Panc1 (cell line): ENCODE results near the gene HYDIN. TPM values are rescaled to one million over a fixed set of nuclear protein-coding genes. Genes with fewer than 3 reads are reported as not detected.
"Not testable (repeated sequence)": the region's sequence is repeated elsewhere in the genome, so short reads cannot be mapped to it uniquely, and the experiment has no call there.

Experiments used
- ATAC-seq: fragments of 200-7000 bp; cut with Tn5 transposase; 2 replicates; pipeline ENCODE4 v1.9.1; 2020; ENCODE audit warnings: mild to moderate bottlenecking, moderate library complexity
- BruUV-seq: library from RNA; stranded (reverse); fragments of 400-500 nt; replicated peaks from 2 replicates; lab custom pipeline; 2021; lab: Mats Ljungman, UMichigan
- CTCF ChIA-PET: fragments of 300-600 bp; sonication (Branson Sonifier 250); formaldehyde crosslinking; loops from one replicate; lab custom pipeline; 2022; ENCODE audit warnings: antibody characterized with exemption; lab: Charles Lee
- POLR2A ChIA-PET: fragments of 300-600 bp; sonication (Branson Sonifier 250); formaldehyde crosslinking; loops from one replicate; lab custom pipeline; 2022; ENCODE audit warnings: antibody characterized with exemption; lab: Charles Lee
- DNase-seq: peaks from one replicate; pipeline ENCODE4 v3.0.0-alpha.2; 2010; ENCODE audit warnings: low read depth, low spot score
- H3K27ac ChIP-seq: 2 replicates; pipeline ENCODE4 v1.5.1; 2011; ENCODE audit warnings: mild to moderate bottlenecking, low read length, inconsistent platforms
- H3K27me3 ChIP-seq: fragments of 200-500 bp; sonication (Bioruptor generic); 2 replicates; pipeline ENCODE4 v1.6.0; 2014; ENCODE audit warnings: low read length, inconsistent platforms; ENCODE audit not compliant: control insufficient read depth, insufficient read depth
- H3K36me3 ChIP-seq: fragments of 200-500 bp; sonication (Bioruptor generic); 2 replicates; pipeline ENCODE4 v1.5.1; 2014; ENCODE audit warnings: inconsistent platforms, mild to moderate bottlenecking, low read length, moderate library complexity; ENCODE audit not compliant: control insufficient read depth, insufficient read depth
- H3K4me1 ChIP-seq: 2 replicates; pipeline ENCODE4 v1.5.1; 2011; ENCODE audit warnings: inconsistent platforms, mild to moderate bottlenecking, low read length, moderate library complexity; ENCODE audit not compliant: control insufficient read depth, insufficient read depth
- H3K4me3 ChIP-seq, 2 experiments: 2 replicates each; pipeline ENCODE4 v1.5.1; 2011 to 2012; ENCODE audit warnings: low read depth in 2 of 2, low read length in 2 of 2, mild to moderate bottlenecking in 2 of 2, inconsistent platforms in 1 of 2, moderate library complexity in 1 of 2
- H3K9me3 ChIP-seq: fragments of 200-500 bp; sonication (Bioruptor generic); 2 replicates; pipeline ENCODE4 v1.5.1; 2014; ENCODE audit warnings: low read depth, mild to moderate bottlenecking, inconsistent platforms, low read length, moderate library complexity; ENCODE audit not compliant: control insufficient read depth, insufficient read depth
- in situ Hi-C: cut with HindIII; loops from 2 replicates; pipeline ENCODE4 v1.10.0; 2016; ENCODE audit warnings: low sequenced_read_pairs, low pct_unique_long_range_greater_than_20kb
- intact Hi-C: fragments of 100-400 bp; cut with micrococcal nuclease; formaldehyde crosslinking; loops from one replicate; pipeline ENCODE4 v1.10.0; 2022; ENCODE audit not compliant: unreplicated experiment
- total RNA-seq: library from RNA; stranded (reverse); gene quantifications from one replicate; pipeline ENCODE4 v1.2.1, GENCODE V29; 2021; ENCODE audit not compliant: unreplicated experiment

The HYDIN gene
- total RNA-seq, 1 experiment from 2014 or later, result 0.80 TPM

DNA sequence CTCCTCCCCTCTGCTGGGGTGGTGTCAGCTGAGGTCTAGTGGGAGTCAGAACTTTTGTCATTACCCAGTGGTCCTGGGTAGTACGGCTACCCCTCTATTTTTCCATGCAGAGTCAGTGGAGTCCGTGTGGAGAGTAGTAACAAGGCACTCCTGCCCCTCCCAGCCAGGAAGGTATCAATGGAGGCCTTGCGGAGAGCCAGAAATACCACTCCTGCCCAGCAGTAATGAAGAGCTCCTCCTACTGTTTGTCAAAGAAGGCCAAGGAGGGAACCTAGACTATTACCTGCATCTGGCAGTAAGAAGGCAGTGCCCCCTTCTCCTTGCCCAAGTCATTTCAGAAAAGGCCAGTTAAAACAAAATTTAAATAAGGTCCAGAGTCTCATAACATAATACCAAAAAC is 262.2 kb downstream of the HYDIN start:
- intact Hi-C loops, CTCF ChIA-PET, DNase-seq, H3K4me1 ChIP-seq, H3K9me3 ChIP-seq, in situ Hi-C loops, POLR2A ChIA-PET, H3K27ac ChIP-seq, ATAC-seq, H3K36me3 ChIP-seq, H3K27me3 ChIP-seq, BruUV-seq, H3K4me3 ChIP-seq: not testable (repeated sequence)

DNA sequence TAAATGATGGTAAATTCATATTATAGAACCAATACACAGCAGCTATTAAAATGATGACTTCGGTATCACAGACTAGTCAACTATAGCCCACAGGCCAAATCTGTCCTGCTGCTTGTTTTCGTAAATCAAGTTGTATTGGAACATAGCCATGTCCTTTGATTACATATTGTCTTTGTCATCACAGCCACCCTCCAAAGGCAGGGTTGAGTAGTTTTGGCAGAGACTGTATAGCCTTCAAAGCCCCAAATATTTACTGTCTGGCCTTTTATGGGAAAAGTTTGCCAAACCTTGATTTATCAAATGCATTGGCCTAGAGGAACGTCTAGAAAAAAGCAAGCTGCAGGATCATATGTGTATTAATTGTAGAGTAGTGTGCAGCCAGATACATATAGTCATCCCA is 270.4 kb downstream of the HYDIN start:
- H3K27me3 ChIP-seq, H3K9me3 ChIP-seq, in situ Hi-C loops, H3K4me3 ChIP-seq, CTCF ChIA-PET, ATAC-seq, BruUV-seq, POLR2A ChIA-PET, H3K36me3 ChIP-seq, intact Hi-C loops, DNase-seq, H3K4me1 ChIP-seq, H3K27ac ChIP-seq: not testable (repeated sequence)

DNA sequence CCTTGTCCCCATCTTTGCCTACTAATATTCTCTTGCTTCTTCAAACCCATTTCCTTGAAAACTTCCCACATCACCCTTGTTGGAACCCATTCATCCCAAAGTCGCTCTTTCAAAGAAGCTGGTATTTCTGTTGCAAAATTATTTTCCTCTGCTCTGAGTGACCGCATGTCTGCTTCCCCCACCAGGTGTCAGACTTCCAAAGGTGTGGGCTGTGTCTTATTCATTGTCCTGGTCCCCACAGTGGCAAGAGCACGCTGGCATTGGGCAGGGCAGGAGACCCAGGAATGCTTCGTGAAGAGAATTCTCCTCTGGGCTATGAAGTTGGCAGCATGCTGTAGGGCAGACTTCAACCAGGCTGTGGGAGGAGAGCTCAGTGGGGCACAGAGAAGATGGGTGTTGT is 275.6 kb downstream of the HYDIN start:
- H3K36me3 ChIP-seq, DNase-seq, H3K9me3 ChIP-seq, H3K4me1 ChIP-seq, in situ Hi-C loops, H3K4me3 ChIP-seq, POLR2A ChIA-PET, intact Hi-C loops, H3K27me3 ChIP-seq, CTCF ChIA-PET, ATAC-seq, H3K27ac ChIP-seq, BruUV-seq: not testable (repeated sequence)

DNA sequence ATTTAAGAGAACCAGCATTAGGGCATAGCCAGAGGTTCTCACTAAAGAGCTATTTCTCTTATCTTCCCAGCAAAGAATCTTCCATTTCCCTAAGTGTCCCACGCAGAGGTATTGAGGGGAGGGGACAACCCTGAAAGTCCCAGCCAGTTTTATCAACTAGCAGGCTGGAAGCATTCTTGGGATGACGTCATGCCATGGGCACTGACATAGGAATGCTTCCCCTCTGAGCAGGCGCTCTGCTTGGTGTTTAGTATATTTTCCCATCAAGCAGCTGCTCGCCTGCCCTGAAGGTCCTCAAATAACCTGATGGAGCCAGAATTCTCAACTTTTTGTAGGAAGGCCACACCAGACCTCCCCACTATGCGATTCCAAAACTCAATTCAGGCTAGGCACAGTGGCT is 276.7 kb downstream of the HYDIN start:
- H3K9me3 ChIP-seq, H3K27ac ChIP-seq, POLR2A ChIA-PET, H3K4me1 ChIP-seq, ATAC-seq, intact Hi-C loops, BruUV-seq, DNase-seq, H3K27me3 ChIP-seq, CTCF ChIA-PET, H3K4me3 ChIP-seq, in situ Hi-C loops, H3K36me3 ChIP-seq: not testable (repeated sequence)

DNA sequence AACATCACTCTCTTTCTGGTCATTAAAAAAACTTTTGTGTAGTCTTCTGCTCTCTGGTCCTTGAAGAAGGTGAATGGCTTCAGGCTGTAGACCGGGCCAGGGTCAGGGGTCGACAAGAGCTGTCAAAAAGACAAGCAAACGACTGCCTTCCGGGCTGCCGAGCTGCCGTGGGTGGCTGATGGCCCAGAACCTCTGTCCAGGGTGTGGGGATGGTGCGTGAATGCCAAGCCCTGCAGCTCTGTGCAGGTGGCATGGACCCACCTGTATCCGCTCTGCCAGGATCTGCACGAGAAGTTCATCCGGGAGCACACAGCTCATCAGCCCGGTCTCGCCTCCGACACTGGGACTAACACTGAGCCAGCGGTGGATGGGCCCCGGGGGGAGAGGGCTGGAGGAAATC is 287.0 kb downstream of the HYDIN start:
- BruUV-seq, H3K36me3 ChIP-seq, DNase-seq, ATAC-seq, H3K4me1 ChIP-seq, H3K27ac ChIP-seq, in situ Hi-C loops, POLR2A ChIA-PET, H3K4me3 ChIP-seq, H3K9me3 ChIP-seq, intact Hi-C loops, CTCF ChIA-PET, H3K27me3 ChIP-seq: not testable (repeated sequence)

DNA sequence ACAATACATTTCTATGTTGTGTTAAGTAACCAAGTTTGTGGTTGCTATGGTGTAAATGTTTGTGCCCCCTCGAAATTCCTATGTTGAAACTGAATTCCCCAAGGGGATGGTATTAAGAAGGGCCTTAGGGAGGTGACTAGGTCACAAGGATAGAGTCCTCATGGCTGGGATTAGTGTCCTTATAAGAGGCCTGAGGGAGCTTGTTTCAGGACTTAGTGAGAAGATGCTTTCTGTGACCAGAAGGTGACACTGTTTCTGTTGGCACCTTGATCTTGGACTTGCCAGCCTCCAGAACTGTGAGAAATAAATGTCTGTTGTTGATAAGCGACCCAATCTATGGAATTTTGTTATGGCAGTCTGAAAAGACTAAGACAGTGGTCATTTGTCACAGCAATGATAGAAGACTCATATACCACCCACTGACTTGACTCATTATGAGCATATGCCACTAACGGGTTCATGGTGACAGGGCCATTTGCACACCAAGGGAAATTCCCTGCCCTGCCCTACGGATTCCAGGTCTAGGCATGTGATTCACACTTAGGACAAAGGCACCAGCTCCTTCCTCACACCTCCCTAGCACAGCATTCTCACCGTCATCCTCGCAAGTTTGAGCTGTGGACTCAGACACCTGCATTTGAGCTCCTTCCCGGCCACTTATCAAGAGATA is 290.7 kb downstream of the HYDIN start:
- H3K27me3 ChIP-seq, in situ Hi-C loops, H3K4me1 ChIP-seq, H3K36me3 ChIP-seq, POLR2A ChIA-PET, CTCF ChIA-PET, ATAC-seq, H3K4me3 ChIP-seq, H3K27ac ChIP-seq, DNase-seq, H3K9me3 ChIP-seq, BruUV-seq, intact Hi-C loops: not testable (repeated sequence)

DNA sequence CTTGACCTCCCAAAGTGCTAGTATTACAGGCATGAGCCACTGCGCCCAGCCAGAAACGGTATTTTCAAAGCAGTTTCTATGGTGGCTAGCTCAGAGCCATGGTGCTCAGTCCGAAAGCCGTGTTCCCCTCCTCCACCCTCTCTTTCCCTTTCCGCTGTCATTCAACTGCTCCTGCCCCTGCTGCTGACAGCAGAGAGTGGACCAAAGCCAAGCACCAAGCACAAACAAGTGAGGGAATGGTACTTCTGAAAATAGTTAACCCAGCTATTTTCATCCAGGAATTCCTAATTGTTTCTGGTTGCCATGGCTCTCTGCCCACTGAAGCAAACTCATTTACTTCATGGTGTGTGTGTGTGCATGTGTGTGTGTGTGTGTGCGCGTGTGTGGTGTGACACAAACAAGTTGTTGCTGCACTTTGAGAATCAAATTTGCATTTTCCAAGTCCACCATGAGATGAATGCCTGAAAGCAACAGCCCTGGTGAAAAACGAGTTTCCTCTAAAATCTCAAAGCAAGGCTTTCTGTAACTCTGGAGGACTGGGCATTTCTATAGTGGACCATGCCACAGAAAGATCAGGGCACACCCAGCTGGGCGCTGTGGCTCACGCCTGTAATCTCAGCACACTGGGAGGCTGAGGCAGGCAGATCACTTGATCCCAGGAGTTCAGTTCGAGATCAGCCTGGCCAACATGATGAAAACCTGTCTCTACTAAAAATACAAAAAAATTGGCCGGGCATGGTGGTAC is 293.6 kb downstream of the HYDIN start:
- H3K27ac ChIP-seq, H3K36me3 ChIP-seq, in situ Hi-C loops, BruUV-seq, CTCF ChIA-PET, H3K4me1 ChIP-seq, DNase-seq, H3K4me3 ChIP-seq, intact Hi-C loops, H3K9me3 ChIP-seq, H3K27me3 ChIP-seq, POLR2A ChIA-PET, ATAC-seq: not testable (repeated sequence)
